ENCODE results near the gene TNNI3.
"Not testable (repeated sequence)": the region's sequence is repeated elsewhere in the genome, so short reads cannot be mapped to it uniquely, and the experiment has no call there.

Gene TNNI3

DNA sequence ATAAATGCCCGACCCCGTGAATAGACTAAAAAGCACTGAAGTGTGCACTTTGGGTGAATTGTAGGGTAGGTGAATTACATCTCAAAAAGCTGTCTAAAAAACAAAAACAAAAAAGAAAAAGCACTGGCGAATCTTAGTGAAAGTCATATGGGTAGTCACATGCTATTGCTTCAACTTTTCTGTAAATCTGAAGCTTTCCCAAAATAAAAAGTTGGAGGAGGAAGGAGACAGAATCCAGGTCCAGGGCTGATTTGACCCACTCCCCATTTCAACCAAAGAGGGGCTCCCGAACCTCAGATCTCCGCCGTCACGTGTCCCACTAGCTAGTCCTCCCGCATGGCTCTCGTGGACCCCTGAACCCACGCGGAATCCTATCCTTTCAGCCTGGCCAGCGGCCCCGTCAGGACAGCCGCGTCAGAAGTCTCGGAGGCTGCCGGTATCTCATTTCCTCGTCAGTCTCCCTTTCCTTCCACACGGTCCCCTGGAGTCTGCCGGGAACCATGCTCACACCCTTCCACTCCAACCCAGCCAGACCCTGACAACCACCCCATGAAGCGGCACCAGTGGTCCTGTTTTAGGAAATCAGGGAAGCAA lies 46.2 kb downstream of the TNNI3 start:
- Histone ChIP-seq H3K4me1 (ENCODE audit: control insufficient read depth, insufficient read depth, low read length, poor library complexity, severe bottlenecking) (peaks cover 35% of the 10 kb centered on the region), H3K36me3 (ENCODE audit: control insufficient read depth, insufficient read depth, low read length) (peaks cover 51% of the 10 kb centered on the region), H3K4me3 (ENCODE audit: extremely low read depth, insufficient read depth, low read length, poor library complexity, severe bottlenecking) (no peak overlapping the region), H3K9me3 (ENCODE audit: control insufficient read depth, low read length) (no peaks in the 10 kb centered on the region), H3K27ac (ENCODE audit: low read depth, low read length, severe bottlenecking) (no peak overlapping the region)
- WGBS, 2 experiments (ENCODE audit: insufficient coverage in 2 of 2): 94 to 95% methylated on average over 20 to 21 of the region's 21 CpGs

DNA sequence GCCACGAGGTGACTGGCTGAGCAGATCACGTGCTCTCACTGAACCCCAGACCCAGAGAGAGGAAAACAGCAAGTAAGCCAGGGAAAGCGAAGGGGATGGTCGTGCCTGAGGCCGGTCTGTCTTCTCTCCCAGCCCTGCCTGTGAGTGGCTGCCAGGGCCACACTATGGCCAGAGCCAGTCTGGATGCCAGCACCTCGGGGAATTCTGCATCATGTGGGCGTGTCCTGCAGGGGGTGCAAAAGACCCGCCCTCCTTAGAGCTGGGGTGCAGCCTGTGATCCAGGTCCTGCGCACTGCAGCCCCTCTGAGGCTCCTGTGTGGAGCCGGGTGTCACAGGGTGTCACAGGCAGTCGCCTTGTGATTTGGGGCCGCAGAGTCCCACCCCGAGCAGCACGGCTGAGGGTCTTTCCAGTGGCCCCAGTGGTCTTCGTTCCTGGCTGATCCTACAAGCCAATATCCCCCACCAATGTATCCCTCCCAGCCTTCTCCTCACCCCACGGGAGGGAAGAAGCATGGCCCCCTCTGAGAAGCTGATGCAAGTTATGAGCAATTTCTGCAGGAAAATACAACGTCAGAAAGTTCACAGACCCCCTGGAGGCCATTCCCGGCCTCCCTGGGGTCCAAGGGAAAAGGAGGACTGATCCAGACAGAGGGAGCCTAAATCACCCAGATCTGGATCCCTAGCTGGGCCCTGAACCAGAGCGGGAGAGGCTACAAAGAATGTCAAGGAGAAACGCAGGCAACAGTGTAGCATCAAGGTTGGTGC lies 47.8 kb downstream of the TNNI3 start:
- H3K4me1 ChIP-seq (ENCODE audit: control insufficient read depth, insufficient read depth, low read length, poor library complexity, severe bottlenecking): peaks cover 23% of the 10 kb centered on the region
- H3K4me3 ChIP-seq (ENCODE audit: extremely low read depth, insufficient read depth, low read length, poor library complexity, severe bottlenecking): no peak overlapping the region
- peaks cover 62% of the 10 kb centered on the region for H3K36me3 ChIP-seq (ENCODE audit: control insufficient read depth, insufficient read depth, low read length)
- H3K9me3 ChIP-seq (ENCODE audit: control insufficient read depth, low read length): no peaks in the 10 kb centered on the region
- 88 to 91% methylated on average over 16 to 18 of the region's 20 CpGs for WGBS, 2 experiments (ENCODE audit: insufficient coverage in 2 of 2)
- no peak overlapping the region for H3K27ac ChIP-seq (ENCODE audit: low read depth, low read length, severe bottlenecking)

DNA sequence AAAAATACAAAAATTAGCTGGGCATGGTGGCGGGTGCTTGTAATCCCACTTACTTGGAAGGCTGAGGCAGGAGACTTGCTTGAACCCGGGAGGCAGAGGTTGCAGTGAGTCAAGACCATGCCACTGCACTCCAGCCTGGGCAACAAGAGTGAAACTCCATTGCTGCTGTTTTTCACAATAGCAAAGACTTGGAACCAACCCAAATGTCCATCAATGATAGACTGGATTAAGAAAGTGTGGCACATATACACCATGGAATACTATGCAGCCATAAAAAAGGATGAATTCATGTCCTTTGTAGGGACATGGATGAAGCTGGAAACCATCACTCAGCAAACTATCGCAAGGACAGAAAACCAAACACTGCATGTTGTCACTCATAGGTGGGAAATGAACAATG lies 50.3 kb downstream of the TNNI3 start:
- 86 to 100% methylated on average over 1 to 2 of the region's 3 CpGs for WGBS, 2 experiments (ENCODE audit: insufficient coverage in 2 of 2)
- not testable (repeated sequence) for H3K4me1 ChIP-seq (ENCODE audit: control insufficient read depth, insufficient read depth, low read length, poor library complexity, severe bottlenecking); H3K9me3 ChIP-seq (ENCODE audit: control insufficient read depth, low read length); H3K27ac ChIP-seq (ENCODE audit: low read depth, low read length, severe bottlenecking); H3K4me3 ChIP-seq (ENCODE audit: extremely low read depth, insufficient read depth, low read length, poor library complexity, severe bottlenecking)
- peaks cover 73% of the 10 kb centered on the region for H3K36me3 ChIP-seq (ENCODE audit: control insufficient read depth, insufficient read depth, low read length)

DNA sequence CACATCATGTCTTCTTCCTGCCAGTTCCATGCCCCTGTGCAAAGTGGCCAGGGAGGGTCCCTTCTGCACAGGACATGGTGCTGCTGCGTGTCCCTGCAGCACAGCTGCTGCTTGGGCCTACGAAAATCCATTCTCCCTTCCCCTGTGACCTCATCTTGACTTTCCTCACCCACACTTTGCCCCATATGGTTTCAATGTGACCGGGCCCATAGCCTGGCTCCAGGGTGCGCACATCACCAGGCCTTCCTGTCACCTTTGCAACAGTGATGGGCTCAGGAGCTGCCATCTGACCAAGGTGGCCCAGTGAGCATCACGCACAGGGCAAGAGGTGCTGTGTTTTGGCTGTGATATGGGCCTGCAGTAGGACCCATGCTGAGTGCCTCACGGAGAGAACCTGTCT lies 50.9 kb downstream of the TNNI3 start:
- Histone ChIP-seq H3K27ac (ENCODE audit: low read depth, low read length, severe bottlenecking) (no peak overlapping the region), H3K4me1 (ENCODE audit: control insufficient read depth, insufficient read depth, low read length, poor library complexity, severe bottlenecking) (no peaks in the 10 kb centered on the region), H3K9me3 (ENCODE audit: control insufficient read depth, low read length) (peaks cover 5% of the 10 kb centered on the region), H3K4me3 (ENCODE audit: extremely low read depth, insufficient read depth, low read length, poor library complexity, severe bottlenecking) (no peak overlapping the region), H3K36me3 (ENCODE audit: control insufficient read depth, insufficient read depth, low read length) (peaks cover 76% of the 10 kb centered on the region)
- 95 to 98% methylated on average over 6 of the region's 6 CpGs for WGBS, 2 experiments (ENCODE audit: insufficient coverage in 2 of 2)

DNA sequence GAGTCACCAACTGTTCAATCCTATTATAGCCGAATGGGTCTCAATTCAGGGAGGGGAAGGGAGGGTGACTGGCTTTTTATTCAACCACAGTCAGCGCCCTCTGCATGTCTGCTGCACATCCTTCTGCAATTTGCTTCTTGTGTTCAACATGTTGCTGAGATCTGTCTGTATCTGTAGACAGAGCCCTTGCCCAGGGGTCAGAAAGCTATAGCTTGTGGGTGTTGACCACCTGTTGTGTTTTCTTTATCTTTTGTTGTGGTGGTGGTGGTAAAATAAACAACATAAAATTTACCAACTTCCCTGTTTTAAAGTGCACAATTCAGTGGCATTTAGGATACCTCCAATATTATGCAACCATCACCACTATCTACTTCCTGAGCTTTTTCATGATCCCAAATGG lies 52.3 kb downstream of the TNNI3 start:
- Histone ChIP-seq H3K27ac (ENCODE audit: low read depth, low read length, severe bottlenecking) (no peak overlapping the region), H3K4me1 (ENCODE audit: control insufficient read depth, insufficient read depth, low read length, poor library complexity, severe bottlenecking) (no peaks in the 10 kb centered on the region), H3K9me3 (ENCODE audit: control insufficient read depth, low read length) (peaks cover 5% of the 10 kb centered on the region), H3K36me3 (ENCODE audit: control insufficient read depth, insufficient read depth, low read length) (peaks cover 79% of the 10 kb centered on the region), H3K4me3 (ENCODE audit: extremely low read depth, insufficient read depth, low read length, poor library complexity, severe bottlenecking) (no peak overlapping the region)
- WGBS, 2 experiments (ENCODE audit: insufficient coverage in 2 of 2): 93% methylated on average over 2 of the region's 2 CpGs; no CpG with 5 or more reads in 1 of the 2 experiments

DNA sequence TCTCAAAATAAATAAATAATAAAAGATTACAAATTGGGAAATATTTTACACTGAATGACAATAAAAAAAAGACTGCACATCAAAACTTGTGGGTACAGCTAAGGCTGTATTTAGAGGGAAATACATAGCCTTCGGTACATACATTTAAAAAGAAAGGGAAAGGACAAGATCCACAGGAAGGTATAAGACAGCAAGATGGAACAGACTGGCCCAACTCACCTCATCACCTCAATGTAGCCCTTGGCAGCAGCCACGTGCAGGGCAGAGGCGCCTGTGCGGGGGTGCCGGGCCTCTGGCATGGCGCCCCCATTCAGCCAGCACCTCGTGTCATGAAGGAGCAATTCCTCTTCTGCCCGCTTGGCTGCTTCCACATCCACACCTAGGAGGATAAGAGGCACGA lies 54.3 kb downstream of the TNNI3 start:
- H3K9me3 ChIP-seq (ENCODE audit: control insufficient read depth, low read length): peaks cover 5% of the 10 kb centered on the region
- 89 to 98% methylated on average over 5 to 9 of the region's 9 CpGs for WGBS, 2 experiments (ENCODE audit: insufficient coverage in 2 of 2)
- no peaks in the 10 kb centered on the region for H3K4me1 ChIP-seq (ENCODE audit: control insufficient read depth, insufficient read depth, low read length, poor library complexity, severe bottlenecking)
- no peak overlapping the region for H3K27ac ChIP-seq (ENCODE audit: low read depth, low read length, severe bottlenecking)
- peaks cover 76% of the 10 kb centered on the region for H3K36me3 ChIP-seq (ENCODE audit: control insufficient read depth, insufficient read depth, low read length)
- no peak overlapping the region for H3K4me3 ChIP-seq (ENCODE audit: extremely low read depth, insufficient read depth, low read length, poor library complexity, severe bottlenecking)
